ENCODE measurements around the gene RAB21. TPM values are rescaled to one million over a fixed set of nuclear protein-coding genes. Genes with fewer than 3 reads are reported as not detected.

Gene RAB21
- total RNA-seq (2022; extraction: Qiagen RNA extraction; ENCODE audit: low read depth) = 28.9 to 56.1 TPM (median 42.4 TPM) in 5 replicates

GRCh38 chr12:71754461-71755145, at the start of gene RAB21:
TSS of gene RAB21 (plus strand) at chr12:71754863. CDS start at chr12:71755130, 267 bp downstream.

Other genes with a start within 250 kb of the RAB21 start
- 8.0 to 19.0 TPM (median 15.9 TPM) in 5 replicates for gene ZFC3H1, start 91.0 kb upstream of the RAB21 start, total RNA-seq (2022; extraction: Qiagen RNA extraction; ENCODE audit: low read depth)
- gene THAP2, start 90.6 kb upstream of the RAB21 start, total RNA-seq (2022; extraction: Qiagen RNA extraction; ENCODE audit: low read depth) = 2.5 to 5.3 TPM (median 4.0 TPM) in 5 replicates
- 28.9 to 36.1 TPM (median 34.3 TPM) in 5 replicates for gene TMEM19, start 68.8 kb upstream of the RAB21 start, total RNA-seq (2022; extraction: Qiagen RNA extraction; ENCODE audit: low read depth)
- gene TBC1D15, start 84.9 kb downstream of the RAB21 start, total RNA-seq (2022; extraction: Qiagen RNA extraction; ENCODE audit: low read depth) = 17.1 to 29.2 TPM (median 24.2 TPM) in 5 replicates
- gene TPH2, start 184.0 kb downstream of the RAB21 start, total RNA-seq (2022; extraction: Qiagen RNA extraction; ENCODE audit: low read depth) = not detected in 5 replicates